Measurements from ENCODE around the gene TRO.

Gene TRO

GRCh38 chrX:54920610-54921426, at the start of gene TRO:
TSS of gene TRO (plus strand) at chrX:54920824. CDS start at chrX:54922247, 1,423 bp downstream.
- DNase-seq (ENCODE audit: low spot score), result peak; percentile 11

- no peak for DNase-seq (ENCODE audit: low spot score)
These were observed 34.9 kb upstream of the TRO start for GRCh38 chrX:54885740-54886139.

- peak; percentile 65 for DNase-seq (ENCODE audit: low spot score)
These were observed 29.1 kb upstream of the TRO start for GRCh38 chrX:54891573-54891972.

- no peak for DNase-seq (ENCODE audit: low spot score)
These were observed 26.5 kb upstream of the TRO start for GRCh38 chrX:54894159-54894558.

GRCh38 chrX:54909941-54910340, 10.7 kb upstream of the TRO start:
- DNase-seq (ENCODE audit: low spot score), result no peak

GRCh38 chrX:54921427-54922021, 900 bp downstream of the TRO start:
- DNase-seq (ENCODE audit: low spot score), result peak; percentile 70

- no peak for DNase-seq (ENCODE audit: low spot score)
These were observed 1.9 kb downstream of the TRO start for GRCh38 chrX:54922547-54922946.

GRCh38 chrX:54923376-54923775, 2.8 kb downstream of the TRO start:
- DNase-seq (ENCODE audit: low spot score), result no peak

- peak; percentile 17 for DNase-seq (ENCODE audit: low spot score)
These were observed 6.4 kb downstream of the TRO start for GRCh38 chrX:54926978-54927377.

- no peak for DNase-seq (ENCODE audit: low spot score)
These were observed 8.3 kb downstream of the TRO start for GRCh38 chrX:54928876-54929275.

- no peak for DNase-seq (ENCODE audit: low spot score)
These were observed 9.8 kb downstream of the TRO start for GRCh38 chrX:54930291-54931049.

GRCh38 chrX:54931107-54931506, 10.5 kb downstream of the TRO start:
- DNase-seq (ENCODE audit: low spot score), result no peak

- no peak for DNase-seq (ENCODE audit: low spot score)
These were observed 12.7 kb downstream of the TRO start for GRCh38 chrX:54933150-54933826.

- no peak for DNase-seq (ENCODE audit: low spot score)
These were observed 13.4 kb downstream of the TRO start for GRCh38 chrX:54934058-54934457.

- DNase-seq (ENCODE audit: low spot score), result no peak
These were observed 14.3 kb downstream of the TRO start for GRCh38 chrX:54934890-54935289.

GRCh38 chrX:54935306-54935705, 14.7 kb downstream of the TRO start:
- no peak for DNase-seq (ENCODE audit: low spot score)

- DNase-seq (ENCODE audit: low spot score), result no peak
These were observed 16.8 kb downstream of the TRO start for GRCh38 chrX:54937416-54937815.

- no peak for DNase-seq (ENCODE audit: low spot score)
These were observed 24.2 kb downstream of the TRO start for GRCh38 chrX:54944816-54945215.

GRCh38 chrX:54945224-54945623, 24.6 kb downstream of the TRO start:
- no peak for DNase-seq (ENCODE audit: low spot score)

GRCh38 chrX:54950730-54951375, 30.2 kb downstream of the TRO start:
- no peak for DNase-seq (ENCODE audit: low spot score)

- no peak for DNase-seq (ENCODE audit: low spot score)
These were observed 41.1 kb downstream of the TRO start for GRCh38 chrX:54961750-54962149.

All from pons (tissue), 1 donor.